Activated CD4-positive, CD25-positive, alpha-beta regulatory T cell treated with anti-CD3 and anti-CD28 coated beads, Interleukin-2, amount 50 U/mL, for 24 hours (primary cell): ENCODE results near the gene CMIP.
"Not testable (repeated sequence)": the region's sequence is repeated elsewhere in the genome, so short reads cannot be mapped to it uniquely, and the experiment has no call there.

Experiments
- ATAC-seq, 2 donors: fragments of 150-1000 bp; cut with Tn5 transposase; one replicate each; pipeline ENCODE4 v1.10.0; 2021; ENCODE audit warnings: mild to moderate bottlenecking in 1 of 2, moderate library complexity in 1 of 2

The CMIP gene

DNA sequence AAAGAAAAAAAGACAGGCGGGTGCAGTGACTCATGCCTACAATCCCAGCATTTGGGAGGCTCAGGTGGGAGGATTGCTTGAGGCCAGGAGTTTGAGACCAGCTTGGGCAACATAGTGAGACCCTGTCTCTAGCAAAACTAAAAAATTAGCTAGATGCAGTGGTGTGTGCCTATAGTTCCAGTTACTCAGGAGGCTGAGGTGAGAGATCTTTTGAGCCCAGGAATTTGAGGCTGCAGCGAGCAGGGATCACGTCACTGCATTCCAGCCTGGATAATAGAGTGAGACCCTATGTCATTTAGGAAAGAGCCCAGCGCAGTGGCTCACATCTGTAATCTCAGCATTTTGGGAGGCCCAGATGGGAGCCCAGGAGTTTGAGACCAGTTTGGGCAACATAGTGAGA lies 126.6 kb downstream of the CMIP start:
- ATAC-seq, result no peak

DNA sequence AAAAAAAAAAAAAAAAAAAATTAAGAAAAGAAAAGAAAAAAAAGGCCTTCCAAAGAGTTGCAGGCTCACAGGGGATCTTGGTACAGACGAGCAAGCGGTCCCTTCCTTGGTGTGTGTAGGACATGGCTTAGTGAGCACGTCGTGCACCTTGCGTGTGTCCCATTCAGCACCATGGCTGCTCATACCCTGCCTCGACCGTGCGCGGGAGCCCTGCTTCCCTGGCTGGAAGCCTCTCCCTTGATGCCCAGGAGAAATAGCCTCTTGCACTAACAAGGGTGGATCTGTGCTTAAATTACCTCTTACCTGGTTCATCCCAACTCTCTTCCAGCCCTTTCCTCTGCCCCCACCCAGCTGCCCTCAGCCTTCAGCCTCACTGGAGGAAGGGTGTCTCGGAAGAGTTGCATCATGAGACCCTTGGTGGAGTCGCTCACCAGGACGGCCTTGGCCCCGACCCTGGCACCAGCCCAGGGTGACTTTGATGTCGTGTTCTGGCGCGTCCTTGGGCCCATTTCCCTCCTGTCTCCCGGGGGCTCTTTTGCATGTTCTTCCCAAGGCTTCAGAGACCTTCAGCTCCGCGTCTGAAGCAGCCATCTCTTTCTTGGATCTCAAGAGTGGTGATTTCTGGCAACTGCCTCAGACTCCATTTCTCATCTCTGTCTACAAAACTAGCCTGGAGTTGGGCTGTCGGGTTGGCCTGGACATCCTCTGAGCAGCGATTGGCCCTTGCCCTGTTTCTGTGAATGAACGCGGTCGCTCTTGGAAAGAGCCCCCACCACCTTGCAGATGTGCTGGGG lies 127.2 kb downstream of the CMIP start:
- no peak for ATAC-seq

DNA sequence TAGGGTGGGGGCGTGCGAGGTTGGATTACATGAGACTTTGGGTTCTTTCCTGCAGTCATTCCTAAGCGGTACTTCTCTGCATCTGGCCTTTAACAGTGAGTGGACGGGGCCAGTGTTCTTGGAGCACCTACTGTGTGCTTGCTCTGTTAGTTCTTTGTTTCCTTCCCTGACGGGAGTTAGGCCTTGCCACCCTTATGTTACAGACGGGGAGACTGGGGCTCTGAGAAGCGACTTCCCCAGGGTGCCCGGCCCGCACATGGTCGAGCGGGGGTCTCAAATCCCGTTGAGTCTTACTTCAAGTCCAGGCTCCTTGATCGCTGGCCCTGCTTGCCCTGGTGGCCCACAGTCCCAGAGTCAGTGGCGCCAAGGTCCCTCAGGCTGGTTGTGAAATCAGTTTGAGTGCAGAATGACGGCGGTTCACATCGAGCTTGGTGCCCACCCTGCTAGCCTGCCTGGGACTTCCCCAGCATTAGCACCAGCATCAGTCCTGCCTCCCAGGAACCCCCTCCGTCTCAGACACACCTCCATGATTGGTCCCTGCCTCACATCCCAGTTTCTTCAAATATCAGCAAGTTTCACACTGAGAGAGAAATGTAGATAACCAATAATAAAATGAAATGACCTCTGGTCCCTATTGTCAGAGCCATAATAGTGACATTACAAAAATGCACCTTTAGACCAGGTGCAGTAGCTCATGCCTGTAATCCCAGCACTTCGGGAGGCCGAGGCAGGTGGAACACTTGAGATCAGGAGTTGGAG lies 128.0 kb downstream of the CMIP start:
- no peak for ATAC-seq

DNA sequence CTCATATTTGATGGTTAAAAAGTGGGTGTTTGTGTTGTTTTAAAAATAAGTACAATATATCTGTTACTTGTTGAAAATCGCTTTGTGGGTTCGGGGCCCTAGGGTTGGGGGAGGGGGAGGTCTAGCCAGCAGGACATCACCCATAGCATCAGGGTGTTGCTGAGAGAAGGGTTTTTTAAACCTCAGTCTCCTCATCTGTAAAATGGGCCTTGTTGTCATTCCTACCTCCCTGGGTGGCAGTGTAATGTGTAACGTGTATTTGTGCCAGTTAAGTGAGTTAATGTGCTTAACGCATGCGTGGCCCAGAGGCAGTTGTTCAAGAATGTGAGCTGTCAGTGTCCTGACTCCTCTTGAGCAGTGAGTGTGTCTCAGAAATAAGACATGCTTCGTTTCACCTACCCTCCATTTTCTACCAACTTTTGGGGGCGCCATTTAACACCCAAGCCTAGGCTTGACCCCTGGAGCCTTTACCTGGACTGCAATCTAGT lies 129.0 kb downstream of the CMIP start:
- no peak for ATAC-seq

DNA sequence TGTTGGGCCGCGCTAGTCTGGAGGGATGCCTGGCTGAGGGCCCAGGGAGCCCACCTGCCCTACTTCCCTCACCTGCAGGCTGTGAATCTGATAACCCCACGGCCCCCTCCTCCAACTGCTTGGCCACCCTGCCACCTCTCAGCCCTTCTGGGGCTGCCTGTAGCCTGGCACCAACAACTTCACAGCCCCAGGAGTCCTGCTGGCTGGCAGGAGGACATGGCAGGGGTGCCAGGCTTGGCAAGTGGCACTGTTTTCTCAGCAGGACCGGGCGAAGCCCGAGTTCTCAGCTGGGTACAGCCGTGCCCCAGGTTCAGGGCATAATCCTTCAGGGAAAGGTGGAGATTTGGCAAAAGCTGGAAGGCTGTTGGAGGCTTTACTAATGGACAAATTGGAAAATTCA lies 129.6 kb downstream of the CMIP start:
- no peak for ATAC-seq

DNA sequence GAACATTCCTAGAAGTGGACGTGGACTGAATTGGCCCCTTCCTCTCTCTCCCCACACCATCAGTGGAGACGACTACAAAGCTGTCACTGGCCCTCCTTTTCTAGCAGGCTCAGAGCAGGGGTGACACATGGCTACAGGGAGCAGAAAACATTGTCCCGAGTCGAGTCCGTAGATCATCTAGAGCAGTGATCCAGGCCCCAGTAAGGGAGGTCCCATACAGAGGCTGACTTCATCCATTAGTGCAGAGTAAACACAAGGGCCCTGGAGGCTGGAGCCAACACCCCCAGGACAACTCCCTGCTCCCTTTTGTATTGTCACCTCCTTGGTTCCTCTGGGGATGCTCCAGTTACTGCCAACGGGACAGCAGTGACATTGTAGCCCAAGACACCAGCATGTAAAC lies 130.7 kb downstream of the CMIP start:
- ATAC-seq, result no peak

DNA sequence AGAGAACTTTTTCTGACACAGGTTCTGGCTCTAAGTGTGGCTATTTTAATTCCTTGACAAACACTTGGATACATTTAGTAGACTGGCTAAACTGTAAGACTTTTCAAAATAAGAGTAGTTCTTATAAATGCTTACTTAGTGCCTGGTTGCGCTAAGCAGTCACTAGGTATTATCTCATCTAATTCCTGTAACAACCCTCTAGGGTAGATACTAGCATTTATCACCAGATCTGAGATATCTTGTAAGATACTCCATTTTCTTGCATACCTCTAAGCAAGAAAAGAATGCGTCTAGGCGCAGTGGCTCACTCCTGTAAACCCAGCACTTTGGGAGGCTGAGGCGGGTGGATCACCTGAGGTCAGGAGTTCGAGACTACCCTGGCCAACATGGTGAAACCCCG lies 131.2 kb downstream of the CMIP start:
- no peak for ATAC-seq

DNA sequence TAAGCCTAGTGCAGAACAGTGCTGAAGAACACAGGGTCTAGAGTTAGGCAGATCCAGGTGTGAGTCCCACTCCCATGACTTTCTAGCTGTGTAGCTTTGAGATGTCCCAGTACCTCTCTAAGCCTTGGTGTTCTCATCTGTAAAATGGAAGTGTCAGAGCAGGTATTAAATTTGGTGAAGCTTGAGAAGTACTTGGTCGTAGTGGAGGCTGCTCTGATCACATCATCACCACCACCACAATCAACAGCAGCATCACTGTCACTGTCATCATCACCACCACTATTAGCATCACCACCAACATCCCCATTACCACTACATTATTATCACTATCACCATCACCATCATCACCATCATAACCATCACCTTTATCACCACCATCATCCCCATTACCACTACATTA lies 132.1 kb downstream of the CMIP start:
- no peak for ATAC-seq

DNA sequence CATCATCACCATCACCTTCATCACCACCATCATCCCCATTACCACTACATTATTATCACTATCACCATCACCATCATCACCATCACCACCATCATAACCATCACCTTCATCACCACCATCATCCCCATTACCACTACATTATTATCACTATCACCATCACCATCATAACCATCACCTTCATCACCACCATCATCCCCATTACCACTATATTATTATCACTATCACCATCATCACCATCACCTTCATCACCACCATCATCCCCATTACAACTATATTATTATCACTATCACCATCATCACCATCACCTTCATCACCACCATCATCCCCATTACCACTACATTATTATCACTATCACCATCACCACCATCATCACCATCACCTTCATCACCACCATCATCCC lies 132.7 kb downstream of the CMIP start:
- ATAC-seq, result not testable (repeated sequence)

DNA sequence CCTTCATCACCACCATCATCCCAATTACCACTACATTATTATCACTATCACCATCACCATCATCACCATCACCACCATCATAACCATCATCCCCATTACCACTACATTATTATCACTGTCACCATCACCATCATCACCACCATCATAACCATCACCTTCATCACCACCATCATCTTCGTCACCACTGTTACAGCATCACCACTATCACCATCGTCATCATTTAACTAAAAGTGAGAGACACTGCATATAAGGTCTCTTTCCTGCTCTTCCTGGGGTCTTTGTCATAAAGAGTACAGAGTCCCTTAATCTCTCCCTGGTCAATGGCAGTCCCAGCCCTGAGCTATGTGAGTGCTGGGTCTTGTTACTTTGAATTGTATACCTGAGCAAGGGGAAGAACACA lies 133.5 kb downstream of the CMIP start:
- ATAC-seq, result no peak

DNA sequence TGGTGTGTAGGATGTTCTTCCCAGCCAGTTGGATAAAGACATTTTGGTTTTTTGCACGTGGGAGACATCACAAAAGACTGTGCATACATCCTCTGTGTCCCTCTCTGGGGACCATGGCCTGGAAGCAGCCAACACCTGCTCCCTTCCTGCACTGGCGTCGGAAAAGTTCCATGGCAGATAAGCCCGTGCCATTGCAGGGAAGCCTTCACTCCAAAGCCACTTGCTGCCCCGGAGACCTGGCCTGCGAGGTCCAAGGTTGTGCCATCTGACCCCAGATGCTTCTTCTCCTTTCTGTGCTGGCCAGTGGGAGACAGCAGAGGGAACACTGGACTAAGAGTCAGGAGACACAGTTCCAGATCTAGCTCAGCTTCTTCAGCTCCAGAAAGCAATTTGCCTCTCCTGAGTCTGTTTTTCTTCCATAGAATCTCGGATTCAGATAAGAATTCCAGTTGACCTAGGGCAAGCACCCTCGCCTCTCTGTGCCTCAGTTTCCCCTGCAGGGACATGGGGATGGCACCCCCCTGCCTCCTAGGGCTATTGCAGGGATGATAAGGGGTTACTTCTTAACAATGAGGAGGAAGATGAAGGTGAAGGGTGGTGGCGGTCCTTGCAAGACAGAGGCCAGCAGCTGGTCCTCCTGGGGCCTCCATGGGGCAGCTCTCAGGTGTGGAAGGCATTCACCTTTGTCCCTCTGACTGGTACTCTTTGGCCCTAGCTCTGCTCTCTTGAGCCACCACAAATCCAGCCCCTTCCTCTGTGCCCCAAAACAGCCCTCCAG lies 134.2 kb downstream of the CMIP start:
- no peak for ATAC-seq

DNA sequence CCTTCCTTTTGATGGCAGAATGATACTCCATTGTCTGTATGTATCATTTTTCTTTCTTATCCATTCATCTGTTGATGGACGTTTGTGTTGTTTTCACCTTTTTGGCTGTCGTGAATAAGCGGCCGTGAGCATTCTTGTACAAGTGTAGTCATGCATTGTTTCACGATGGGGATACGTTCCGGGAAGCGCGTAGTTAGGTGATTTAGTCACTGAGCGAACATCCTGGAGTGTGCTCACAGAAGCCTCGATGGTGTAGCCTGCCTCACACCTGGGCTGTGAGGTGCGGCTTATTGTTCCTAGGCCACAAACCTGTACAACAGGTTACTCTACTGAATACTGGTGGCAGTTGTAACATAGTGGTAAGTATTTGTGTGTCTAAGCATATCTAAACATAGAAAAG lies 136.5 kb downstream of the CMIP start:
- no peak for ATAC-seq

DNA sequence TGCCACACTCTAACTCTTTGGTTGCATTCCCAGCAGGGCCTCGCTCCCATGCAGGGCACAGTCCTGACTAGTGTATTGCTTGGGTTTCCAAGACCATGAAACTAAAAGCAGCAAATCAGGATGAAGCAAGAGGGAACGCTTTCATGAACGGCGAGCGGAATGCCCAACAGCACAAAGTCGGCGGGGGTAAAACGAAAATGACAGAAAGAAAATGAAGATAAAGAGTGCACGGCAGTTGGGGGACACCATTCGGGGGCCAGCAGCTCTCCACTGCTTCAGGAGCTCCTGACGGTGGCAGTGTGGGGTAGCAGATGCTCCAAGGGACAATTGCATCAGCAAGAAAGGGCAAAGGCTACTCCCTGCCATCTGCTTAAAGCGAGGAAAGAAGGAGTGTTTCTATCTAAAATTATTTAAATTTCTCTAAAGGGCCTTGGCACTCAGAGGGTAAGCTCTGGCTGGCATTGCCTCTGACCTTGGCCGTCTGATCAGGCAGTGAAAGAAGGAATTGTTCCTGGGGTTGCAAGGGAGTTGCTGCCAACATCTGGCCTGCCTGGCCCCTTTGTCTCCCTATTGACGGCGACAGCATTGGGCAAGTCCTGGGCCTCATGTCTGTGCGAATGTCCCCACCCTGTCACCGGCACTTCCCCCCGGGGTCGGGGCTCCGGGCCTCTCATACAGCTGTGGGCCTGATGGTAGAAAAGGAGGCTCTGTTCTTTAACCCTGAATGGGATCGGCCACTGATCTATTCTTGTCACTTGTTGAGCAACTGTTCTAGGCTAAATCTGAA lies 138.2 kb downstream of the CMIP start:
- no peak for ATAC-seq

DNA sequence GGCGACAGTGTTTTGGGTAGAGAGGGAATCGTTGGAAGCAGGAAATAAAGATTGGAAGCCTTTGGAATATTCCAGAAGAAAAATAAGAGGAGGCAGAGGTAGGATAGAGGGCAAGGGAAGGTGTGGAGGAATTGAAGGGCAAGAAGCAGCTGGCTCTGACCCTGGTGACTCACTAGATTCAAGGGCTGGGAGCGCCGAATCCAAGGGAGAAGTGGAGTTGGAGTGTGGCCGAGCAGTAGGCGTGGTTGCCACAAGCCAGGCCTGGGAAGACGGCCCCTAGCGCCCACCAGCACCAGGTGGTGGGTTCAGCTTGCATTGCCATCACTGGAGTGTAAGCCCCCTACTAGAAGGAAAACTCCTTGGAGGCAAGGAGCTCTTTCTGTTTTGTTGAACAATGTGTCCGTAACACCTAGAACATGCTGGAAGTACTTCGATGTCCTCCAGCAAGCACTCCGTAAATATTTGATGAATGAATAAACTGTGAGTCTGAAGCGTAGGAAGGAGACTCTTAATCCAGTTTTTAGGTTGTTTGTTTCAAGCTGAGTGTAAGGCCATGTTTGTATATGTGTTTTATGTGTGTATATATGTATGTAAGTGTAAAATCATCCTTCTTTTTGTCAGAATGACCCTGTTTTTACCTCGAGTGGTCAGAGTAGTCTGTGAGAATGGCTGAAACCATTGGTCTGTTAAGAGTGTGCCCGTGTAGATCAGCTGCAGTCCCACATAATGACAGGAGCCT lies 139.5 kb downstream of the CMIP start:
- no peak for ATAC-seq

DNA sequence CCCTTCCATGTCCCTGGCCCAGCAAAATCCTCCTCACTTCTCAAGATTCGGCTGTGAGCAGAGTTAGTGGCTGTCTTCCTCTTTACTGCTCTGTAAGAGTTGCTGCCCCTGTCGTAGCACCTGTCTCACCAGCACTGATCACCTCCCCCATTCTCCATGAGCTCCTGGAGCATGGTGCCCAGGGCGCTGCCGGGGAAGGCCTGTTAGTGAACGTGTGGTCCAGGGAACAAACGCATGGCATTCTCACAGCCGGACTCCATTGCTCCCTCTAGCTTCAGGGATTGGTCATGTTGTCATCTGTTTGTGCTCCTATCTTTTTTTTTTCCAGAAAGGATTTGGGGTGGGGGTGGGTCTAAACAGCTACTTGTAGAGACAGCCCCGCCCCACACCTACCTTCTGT lies 141.2 kb downstream of the CMIP start:
- no peak for ATAC-seq

DNA sequence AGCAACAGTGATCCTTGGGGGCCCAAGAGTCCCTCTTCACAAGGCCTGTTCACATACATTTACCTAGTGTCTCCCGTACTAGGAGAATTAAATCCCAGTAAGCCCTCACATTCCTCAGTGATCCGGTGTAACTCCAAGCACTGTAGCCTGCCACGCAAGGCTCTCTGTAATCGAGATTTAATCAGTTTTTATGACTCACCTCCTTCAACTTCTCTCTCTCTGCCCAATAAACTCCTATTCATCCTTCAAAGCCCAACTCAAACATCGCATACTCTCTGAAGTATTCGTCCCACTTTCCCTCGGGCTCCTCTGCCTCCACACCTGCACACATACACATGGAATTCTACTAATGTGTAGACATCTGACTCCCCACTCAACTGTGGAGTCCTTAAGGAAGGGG lies 141.8 kb downstream of the CMIP start:
- ATAC-seq, result no peak

DNA sequence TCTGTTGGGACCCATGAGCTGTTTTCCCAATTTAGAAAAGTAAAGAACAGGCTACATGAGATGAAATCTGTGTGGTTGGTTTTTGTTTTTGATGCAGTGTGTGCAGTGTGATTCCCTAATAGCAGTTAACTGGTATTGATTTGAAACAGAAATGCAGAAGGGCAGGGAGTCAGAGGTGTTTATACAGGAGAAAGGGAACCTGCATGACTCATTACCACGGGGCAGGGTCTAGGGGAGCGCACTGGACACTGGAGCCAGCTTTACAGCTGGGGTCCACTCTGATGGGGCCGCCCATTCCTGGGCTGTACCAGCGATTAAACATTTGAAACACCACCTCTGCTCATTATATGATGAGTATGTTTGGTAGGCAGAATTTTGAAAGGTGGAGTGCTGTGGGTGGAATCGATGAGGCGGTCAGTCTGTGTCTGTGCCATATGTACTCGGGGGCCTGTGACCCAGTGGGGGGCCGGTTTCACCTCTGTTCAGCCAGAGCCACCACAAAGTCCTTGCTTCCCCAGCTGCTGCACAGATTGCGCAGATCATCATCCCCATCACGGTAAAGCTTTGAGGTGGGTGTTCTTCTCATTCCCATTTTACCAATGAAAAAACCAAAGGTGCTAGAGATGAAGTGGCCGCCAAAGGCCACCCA lies 142.5 kb downstream of the CMIP start:
- no peak for ATAC-seq

DNA sequence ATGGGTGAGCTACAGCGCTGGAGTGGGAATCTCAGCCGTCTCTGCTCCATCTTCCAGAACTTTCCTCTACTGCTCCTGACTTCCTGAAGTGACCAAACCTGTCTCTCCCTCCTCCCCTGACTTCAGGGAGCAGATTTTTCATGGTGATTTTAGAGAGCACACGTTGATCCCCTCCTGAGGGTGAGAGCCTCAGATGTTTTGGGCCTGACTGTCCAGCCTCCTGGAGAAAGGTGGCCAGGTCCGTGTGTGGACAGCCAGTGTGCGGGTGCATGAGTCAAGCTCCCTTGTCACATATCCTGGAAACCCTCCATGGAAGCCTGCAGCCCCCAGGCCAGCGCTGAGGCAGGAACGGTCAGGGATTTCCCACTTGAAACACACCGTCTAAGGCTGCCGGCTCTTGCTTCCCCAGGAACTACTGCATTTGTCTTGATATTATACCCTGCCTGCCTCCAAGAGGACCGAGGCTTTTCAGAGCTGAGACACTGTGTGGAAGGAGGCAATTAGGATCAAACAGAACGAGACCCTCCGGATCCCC lies 143.1 kb downstream of the CMIP start:
- no peak for ATAC-seq

DNA sequence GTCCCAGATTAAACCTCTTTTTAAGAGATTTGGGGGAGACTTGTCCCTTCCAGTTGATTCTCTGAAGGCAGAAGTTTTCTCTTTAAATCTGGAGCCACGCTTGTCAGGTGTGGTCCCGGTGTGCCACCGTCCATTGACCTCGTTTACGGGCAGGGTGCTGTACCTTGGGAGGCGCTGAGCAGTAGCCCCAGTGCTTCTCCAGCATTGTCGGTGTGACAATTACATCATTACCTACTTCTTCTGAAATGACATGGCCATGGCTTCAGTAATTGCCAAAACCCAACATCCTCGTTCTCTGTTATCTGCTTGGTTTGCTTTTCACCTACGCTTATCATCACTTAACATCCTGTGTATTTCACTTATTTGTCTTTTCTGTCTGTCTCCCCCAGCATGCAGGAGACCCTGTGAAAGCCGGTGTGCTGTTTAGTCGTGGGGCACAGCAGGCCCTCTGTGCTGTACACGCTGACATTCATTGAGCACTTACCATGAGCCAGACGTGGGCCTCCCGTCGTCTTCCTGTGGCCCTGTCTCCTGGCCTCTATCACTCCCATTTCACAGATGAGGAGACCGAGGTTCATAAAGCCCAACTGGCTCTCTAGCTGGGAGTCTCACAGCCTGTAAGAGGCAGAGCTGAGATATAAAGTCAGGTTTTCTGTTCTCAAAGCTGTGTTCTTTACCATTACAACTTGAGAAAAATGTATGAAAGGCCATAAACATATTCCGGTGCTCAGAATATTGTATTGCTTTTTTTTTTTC lies 143.9 kb downstream of the CMIP start:
- no peak for ATAC-seq

DNA sequence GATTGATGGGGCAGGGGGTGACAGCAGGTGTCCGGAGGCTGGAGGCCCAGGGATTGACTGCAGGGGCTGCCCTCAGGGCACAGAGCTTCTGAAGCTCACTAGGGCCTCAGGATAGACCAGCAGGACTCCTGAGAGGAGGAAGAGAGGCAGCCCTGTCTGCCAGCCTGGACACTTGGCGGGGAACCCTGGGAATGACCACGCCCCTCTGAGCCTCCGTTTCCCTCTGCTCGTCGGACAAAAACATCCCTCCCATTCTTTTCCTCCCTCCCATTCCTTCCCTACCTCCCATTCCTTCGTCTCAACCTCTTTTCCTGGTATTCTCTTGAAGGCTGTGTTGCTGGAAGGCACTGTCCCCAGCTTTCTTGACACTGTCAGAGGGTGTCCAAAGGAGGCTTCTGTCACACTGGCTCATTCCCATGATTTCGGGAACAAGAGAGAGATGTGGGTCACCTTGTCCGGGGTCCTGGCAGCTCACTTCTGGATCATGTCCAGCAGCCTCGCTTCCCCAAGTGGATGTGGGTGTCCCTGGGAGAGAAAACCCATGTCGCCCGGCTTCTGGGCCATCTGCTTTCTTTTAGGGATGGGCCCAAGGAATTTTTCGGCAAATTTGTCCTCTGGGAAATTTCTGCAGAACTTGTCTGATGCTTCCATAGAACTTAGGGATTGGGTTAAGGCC lies 145.5 kb downstream of the CMIP start:
- ATAC-seq, result no peak
